Activated naive CD4-positive, alpha-beta T cell treated with anti-CD3 and anti-CD28 coated beads, Interleukin-2, amount 10 ng/mL, durations not matched to agents 7 days and 5 days (primary cell): ENCODE measurements around the gene CINP.
A peak's percentile ranks its signal among the peaks of the same experiment; 100 is the strongest.
"Not testable (repeated sequence)": the region's sequence is repeated elsewhere in the genome, so short reads cannot be mapped to it uniquely, and the experiment has no call there.

Experiments used
- CTCF ChIA-PET: fragments of 350-600 bp; sonication (Branson Sonifier 250); formaldehyde crosslinking; loops from one replicate; lab custom pipeline; 2021; ENCODE audit warnings: antibody characterized with exemption; lab: Charles Lee
- DNase-seq: peaks from one replicate; pipeline ENCODE4 v3.0.0-alpha.2; 2020
- H3K27ac Mint-ChIP-seq: one replicate; pipeline ENCODE4 v1.8.0; 2021; ENCODE audit warnings: mild to moderate bottlenecking, moderate library complexity, mixed read lengths
- H3K27me3 Mint-ChIP-seq: one replicate; pipeline ENCODE4 v1.8.0; 2021; ENCODE audit warnings: mild to moderate bottlenecking, mixed read lengths
- H3K36me3 Mint-ChIP-seq: one replicate; pipeline ENCODE4 v1.8.0; 2021; ENCODE audit warnings: mixed read lengths
- H3K4me1 Mint-ChIP-seq: one replicate; pipeline ENCODE4 v1.8.0; 2021; ENCODE audit warnings: mixed read lengths
- H3K4me3 Mint-ChIP-seq: one replicate; pipeline ENCODE4 v1.8.0; 2021; ENCODE audit warnings: mild to moderate bottlenecking, moderate library complexity, mixed read lengths
- H3K9me3 Mint-ChIP-seq: one replicate; pipeline ENCODE4 v1.8.0; 2021; ENCODE audit warnings: mixed read lengths

CINP gene

DNA sequence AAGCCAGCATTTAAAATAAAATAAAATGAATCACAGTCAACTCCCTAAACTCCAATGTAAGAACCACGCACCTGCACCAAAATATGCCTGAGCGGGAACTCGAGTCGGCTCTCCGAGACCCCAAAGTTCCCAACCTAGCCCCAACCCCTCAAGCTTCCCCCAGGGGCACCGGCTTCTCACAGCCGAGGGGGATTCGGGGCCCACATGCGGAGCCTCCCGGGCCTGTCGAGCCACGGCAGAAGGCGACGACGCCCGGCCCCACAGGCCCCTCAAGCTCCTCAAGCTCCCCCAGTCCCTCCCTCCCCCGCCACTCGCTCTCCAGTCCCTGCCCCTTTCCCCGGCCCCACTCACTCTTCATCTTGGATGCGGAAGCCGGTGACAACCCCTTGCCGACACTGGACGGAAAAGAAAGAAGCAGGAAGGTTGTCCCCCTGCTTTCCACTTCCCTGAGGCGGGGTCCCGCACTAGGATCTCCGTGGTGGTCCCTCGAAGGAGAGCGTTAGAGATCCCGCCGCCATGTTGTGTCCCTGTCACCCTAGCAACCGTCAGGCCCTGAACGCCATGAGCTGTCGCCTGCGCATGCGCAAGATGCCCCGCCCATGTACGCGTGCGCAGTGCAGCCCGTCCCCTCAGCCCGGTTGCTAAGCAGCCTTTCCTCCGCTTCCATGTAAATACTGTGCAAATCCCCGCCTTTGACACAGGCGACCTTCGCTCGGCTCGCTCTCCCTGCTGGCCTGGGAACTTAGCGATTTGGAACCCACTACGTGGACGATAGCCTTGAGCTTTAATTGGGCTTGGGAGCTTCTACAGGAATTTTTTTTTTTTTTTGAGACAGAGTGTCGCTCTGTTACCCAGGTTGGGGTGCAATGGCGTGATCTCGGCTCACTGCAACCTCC is 57.8 kb downstream of the CINP start, which contains the start of gene MOK:
TSS of gene MOK (minus strand) at position 554 of the 896 bp plus-strand sequence. CDS start at position 358, 196 bp downstream.
- CTCF ChIA-PET = interaction anchor here (0.6 to 2.9 kb wide), 5 partner anchors 10 to 513 kb away, joined by 3 to 13 read pairs (median 4); no protein-coding TSS in a partner anchor
- Mint-ChIP-seq H3K27ac (peak within 1 kb of the TSS; percentile 86), H3K4me3 (peak within 1 kb of the TSS; percentile 84), H3K4me1 (peaks cover 12% of the 10 kb centered on the region), H3K27me3 (peaks cover 14% of the 10 kb centered on the region), H3K9me3 (no peaks in the 10 kb centered on the region), H3K36me3 (no peaks in the 10 kb centered on the region)
- peak; percentile 97 for DNase-seq

DNA sequence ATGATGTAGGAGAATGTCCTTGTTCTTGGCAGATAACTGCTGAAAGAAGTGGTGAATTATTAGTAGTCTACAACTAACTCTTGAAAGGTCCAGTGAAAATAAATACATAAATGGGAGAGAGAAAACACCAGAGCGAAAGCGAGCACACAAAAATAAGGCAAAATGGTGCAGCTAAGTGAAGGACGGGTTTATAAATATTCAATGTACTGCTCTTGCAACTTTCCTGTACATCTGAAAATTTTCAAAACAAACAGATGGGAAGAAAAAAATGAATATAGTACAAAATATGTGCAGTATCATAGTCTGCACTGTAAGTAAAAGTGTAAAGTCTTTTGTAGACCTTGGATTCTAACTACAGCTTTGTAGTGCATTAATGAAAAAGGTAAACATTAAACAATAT is 59.0 kb downstream of the CINP start:
- Mint-ChIP-seq H3K27ac (no peak overlapping the region), H3K36me3 (no peaks in the 10 kb centered on the region), H3K9me3 (no peaks in the 10 kb centered on the region), H3K4me3 (peak overlapping the region; percentile 34), H3K4me1 (peaks cover 12% of the 10 kb centered on the region), H3K27me3 (peaks cover 14% of the 10 kb centered on the region)
- no peak for DNase-seq
- CTCF ChIA-PET = interaction anchor here (0.9 to 2.9 kb wide), 3 partner anchors 11 to 70 kb away, joined by 3 to 13 read pairs (median 9); no protein-coding TSS in a partner anchor

DNA sequence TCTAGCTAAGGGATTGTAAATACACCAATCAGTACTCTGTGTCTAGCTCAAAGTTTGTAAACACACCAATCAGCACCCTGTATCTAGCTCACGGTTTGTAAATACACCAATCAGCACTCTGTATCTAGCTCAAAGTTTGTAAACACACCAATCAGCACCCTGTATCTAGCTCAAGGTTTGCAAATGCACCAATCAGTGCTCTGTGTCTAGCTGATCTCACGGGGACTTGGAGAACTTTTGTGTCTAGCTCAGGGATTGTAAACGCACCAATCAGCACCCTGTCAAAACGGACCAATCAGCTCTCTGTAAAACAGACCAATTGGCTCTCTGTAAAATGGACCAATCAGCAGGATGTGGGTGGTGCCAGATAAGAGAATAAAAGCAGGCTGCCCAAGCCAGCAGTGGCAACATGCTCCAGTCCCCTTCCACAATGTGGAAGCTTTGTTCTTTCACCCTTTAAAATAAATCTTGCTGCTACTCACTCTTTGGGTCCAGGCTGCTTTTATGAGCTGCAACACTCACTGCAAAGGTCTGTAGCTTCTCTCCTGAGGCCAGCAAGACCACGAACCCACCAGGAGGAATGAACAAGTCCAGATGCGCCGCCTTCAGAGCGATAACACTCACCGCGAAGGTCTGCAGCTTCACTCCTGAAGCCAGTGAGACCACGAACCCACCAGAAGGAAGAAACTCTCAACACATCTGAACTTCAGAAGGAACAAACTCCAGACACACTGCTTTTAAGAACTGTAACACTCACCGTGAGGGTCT is 64.2 kb downstream of the CINP start:
- H3K27ac Mint-ChIP-seq, H3K4me1 Mint-ChIP-seq, CTCF ChIA-PET, H3K4me3 Mint-ChIP-seq, H3K36me3 Mint-ChIP-seq, DNase-seq, H3K27me3 Mint-ChIP-seq, H3K9me3 Mint-ChIP-seq: not testable (repeated sequence)
